Ovary (tissue), 9 donors: ENCODE measurements around the gene GSC. TPM values are rescaled to one million over a fixed set of nuclear protein-coding genes. Genes with fewer than 3 reads are reported as not detected.
"Not testable (repeated sequence)": the region's sequence is repeated elsewhere in the genome, so short reads cannot be mapped to it uniquely, and the experiment has no call there.

Experiments used
- DNase-seq, 5 donors: peaks; one replicate each; pipeline ENCODE4 v3.0.0-alpha.2; 2019 to 2020
- H3K27ac ChIP-seq, 2 donors: fragments of 200-600 bp; one replicate each; pipeline versions ENCODE4 v1.5.1 to v1.8.0; 2019 to 2022
- H3K27me3 ChIP-seq: fragments of 200-600 bp; one replicate; pipeline ENCODE4 v1.8.0; 2022
- H3K36me3 ChIP-seq: fragments of 200-600 bp; sonication (generic); one replicate; pipeline ENCODE4 v1.5.1; 2019
- H3K4me1 ChIP-seq: one replicate; pipeline ENCODE4 v1.8.1; 2013; ENCODE audit warnings: mild to moderate bottlenecking, moderate library complexity; ENCODE audit not compliant: insufficient read depth
- H3K4me3 ChIP-seq: fragments of 200-600 bp; sonication (generic); one replicate; pipeline ENCODE4 v1.5.1; 2017
- H3K9me3 ChIP-seq, 2 donors: fragments of 200-600 bp in 1 of 2; sonication (generic) in 1 of 2; one replicate each; pipeline versions ENCODE4 v1.5.1 to v1.8.1; 2013 to 2019; ENCODE audit warnings: mild to moderate bottlenecking in 1 of 2, moderate library complexity in 1 of 2
- CTCF ChIP-seq, 3 donors: fragments of 450-650 bp in 2 of 3; fragments of 200-600 bp in 1 of 3; IDR thresholded peaks; one replicate each; pipeline versions ENCODE4 v1.5.1 to v1.8.0; 2016 to 2022; ENCODE audit warnings: antibody characterized with exemption in 3 of 3, mild to moderate bottlenecking in 1 of 3
- EP300 ChIP-seq: sonication (generic); formaldehyde crosslinking; IDR thresholded peaks from one replicate; pipeline ENCODE4 v1.6.1; 2017; ENCODE audit warnings: antibody characterized with exemption
- POLR2A ChIP-seq: fragments of 450-650 bp; IDR thresholded peaks from one replicate; pipeline ENCODE4 v1.6.1; 2017; ENCODE audit warnings: antibody characterized with exemption, mild to moderate bottlenecking, moderate library complexity
- WGBS, 3 donors: extraction: QIAGEN DNeasy Blood & Tissue Kit in 1 of 3; methylation state at CpG; one replicate each; pipeline versions ENCODE4 v1.1.5 to v1.1.7; 2013 to 2017; 5-methylcytosine and 5-hydroxymethylcytosine counted together
- intact Hi-C, 4 donors: fragments of 100-400 bp; cut with DNase I; formaldehyde crosslinking; loops; one replicate each; pipeline versions ENCODE4 v1.11.0 to v1.15.1; 2022 to 2023
- polyA plus RNA-seq, 2 donors: library from polyadenylated mRNA; stranded (reverse); fragments of 200-250 nt in 1 of 2; fragments of 350-450 nt in 1 of 2; fragmentation: Illumina TruSeq in 1 of 2; extraction: RNeasy Lipid Tissue Mini Kit (QIAGEN cat#74804) in 1 of 2; gene quantifications; one replicate each; pipeline ENCODE4 v1.2.3, GENCODE V29; 2013 to 2014
- total RNA-seq, 7 donors: library from RNA; depleted of rRNA in 2 of 7; stranded (reverse); fragments of >200 nt in 2 of 7; fragmentation: NEBNext Ultra II Directional in 3 of 7; extraction: Animal tissue kit (Norgen Biotek cat#: 25700) in 3 of 7; gene quantifications; one replicate each; pipeline versions ENCODE4 v1.1.0 to v1.2.4, GENCODE V29; 2016 to 2023
- donor health status: DM: no; HTN: no; CAD: no; lungs with moderate emphysema.
- donor health status: DM: no; HTN: no; CAD: no.
- donor health status: Bipolar disorder and iron deficiency.
- donor health status: DM: yes; HTN: yes; CAD: no.
- donor health status: DM: no; HTN: no; CAD: no.
- donor health status: DM: yes; HTN: yes; CAD: no.

GSC gene
- total and polyA plus RNA-seq, 9 donors, result 0.15 to 0.53 (median 0.30) TPM; not detected in 5

- no peaks in the 10 kb centered on the region for H3K36me3 ChIP-seq
- WGBS, 3 donors, result 83 to 94% (median 87%) methylated on average over 7 of the region's 7 CpGs
- intact Hi-C loops, result no loop called here
Measured at GRCh38 chr14:94738097-94738496, 31.8 kb downstream of the GSC start.

GRCh38 chr14:94728950-94729349 is 41.0 kb downstream of the GSC start:
- Histone ChIP-seq H3K27me3 (no peaks in the 10 kb centered on the region), H3K27ac (no peak overlapping the region), H3K4me1 (no peaks in the 10 kb centered on the region), H3K9me3 (no peaks in the 10 kb centered on the region), H3K36me3 (no peaks in the 10 kb centered on the region), H3K4me3 (no peak overlapping the region)
- DNase-seq, result no peak
- intact Hi-C loops, result no loop called here
- no peak for TF ChIP-seq CTCF (IDR thresholded peaks at IDR 0.05)
- TF ChIP-seq POLR2A, result no peak
- no peak for TF ChIP-seq EP300
- 51 to 71% (median 52%) methylated on average over 2 to 3 of the region's 3 CpGs for WGBS, 3 donors

More at GRCh38 chr14:94738097-94738496, 31.8 kb downstream of the GSC start:
- H3K9me3 ChIP-seq, result no peaks in the 10 kb centered on the region
- no peaks in the 10 kb centered on the region for H3K4me1 ChIP-seq
- no peak for DNase-seq
- no peak for TF ChIP-seq POLR2A
- H3K27ac ChIP-seq, result no peak overlapping the region
- no peak overlapping the region for H3K4me3 ChIP-seq
- no peaks in the 10 kb centered on the region for H3K27me3 ChIP-seq

- 95 to 99% (median 98%) methylated on average over 5 of the region's 5 CpGs for WGBS, 3 donors
- DNase-seq, H3K27ac ChIP-seq: not testable (repeated sequence)
Measured at GRCh38 chr14:94728440-94728839, 41.5 kb downstream of the GSC start.

GRCh38 chr14:94726649-94727048 is 43.3 kb downstream of the GSC start:
- H3K36me3 ChIP-seq, intact Hi-C loops, H3K27ac ChIP-seq, H3K27me3 ChIP-seq, H3K9me3 ChIP-seq, H3K4me1 ChIP-seq, DNase-seq, H3K4me3 ChIP-seq: not testable (repeated sequence)
- 94 to 95% (median 94%) methylated on average over 8 of the region's 8 CpGs for WGBS, 3 donors

More at GRCh38 chr14:94728440-94728839, 41.5 kb downstream of the GSC start:
- H3K4me1 ChIP-seq, H3K4me3 ChIP-seq, H3K9me3 ChIP-seq, H3K27me3 ChIP-seq, H3K36me3 ChIP-seq, intact Hi-C loops: not testable (repeated sequence)

- TF ChIP-seq EP300 (no peak), CTCF (IDR thresholded peaks at IDR 0.05) (no peak), POLR2A (no peak)
- DNase-seq, result no peak
- Histone ChIP-seq H3K27me3 (no peaks in the 10 kb centered on the region), H3K4me1 (no peaks in the 10 kb centered on the region), H3K9me3 (no peaks in the 10 kb centered on the region), H3K36me3 (no peaks in the 10 kb centered on the region), H3K4me3 (no peak overlapping the region), H3K27ac (no peak overlapping the region)
- intact Hi-C loops, result no loop called here
- WGBS, 3 donors, result 68 to 77% (median 74%) methylated on average over 2 of the region's 2 CpGs
Measured at GRCh38 chr14:94724993-94725392, 44.9 kb downstream of the GSC start.

- H3K9me3 ChIP-seq, result no peaks in the 10 kb centered on the region
- 76 to 83% (median 80%) methylated on average over 4 of the region's 4 CpGs for WGBS, 3 donors
- intact Hi-C loops, result no loop called here
- DNase-seq, result no peak
- no peaks in the 10 kb centered on the region for H3K36me3 ChIP-seq
- H3K4me1 ChIP-seq, result no peaks in the 10 kb centered on the region
- H3K27me3 ChIP-seq, result no peaks in the 10 kb centered on the region
- no peak for TF ChIP-seq CTCF (IDR thresholded peaks at IDR 0.05)
- TF ChIP-seq EP300, result no peak
- TF ChIP-seq POLR2A, result no peak
- H3K27ac ChIP-seq, result no peak overlapping the region
- H3K4me3 ChIP-seq, result no peak overlapping the region
Measured at GRCh38 chr14:94722397-94722796, 47.5 kb downstream of the GSC start.

Other genes starting within 250 kb of the GSC start
- gene SERPINA4, start 208.7 kb downstream of the GSC start, total RNA-seq, result under 1 TPM in 4 of 7 donors, not detected in 3; 0.11 to 0.22 (median 0.15) TPM
- gene SERPINA4, start 208.7 kb downstream of the GSC start, polyA plus RNA-seq, result not detected
- 10 to 100 TPM in 6 of 7 donors, 1 to 10 TPM in 1; 8.3 to 66.2 (median 23.8) TPM for gene SERPINA5, start 188.7 kb downstream of the GSC start, total RNA-seq
- 10 to 100 TPM; 21.5 to 27.9 TPM for gene SERPINA5, start 188.7 kb downstream of the GSC start, polyA plus RNA-seq
- 100 to 1,000 TPM in 5 of 7 donors, 10 to 100 TPM in 2; 49.6 to 291 (median 259) TPM for gene SERPINA3, start 157.7 kb downstream of the GSC start, total RNA-seq
- 100 to 1,000 TPM in 1 of 2 donors, 10 to 100 TPM in 1; 97.4 to 212 TPM for gene SERPINA3, start 157.7 kb downstream of the GSC start, polyA plus RNA-seq